ENCODE data around the gene HSD17B2.

HSD17B2 gene

DNA sequence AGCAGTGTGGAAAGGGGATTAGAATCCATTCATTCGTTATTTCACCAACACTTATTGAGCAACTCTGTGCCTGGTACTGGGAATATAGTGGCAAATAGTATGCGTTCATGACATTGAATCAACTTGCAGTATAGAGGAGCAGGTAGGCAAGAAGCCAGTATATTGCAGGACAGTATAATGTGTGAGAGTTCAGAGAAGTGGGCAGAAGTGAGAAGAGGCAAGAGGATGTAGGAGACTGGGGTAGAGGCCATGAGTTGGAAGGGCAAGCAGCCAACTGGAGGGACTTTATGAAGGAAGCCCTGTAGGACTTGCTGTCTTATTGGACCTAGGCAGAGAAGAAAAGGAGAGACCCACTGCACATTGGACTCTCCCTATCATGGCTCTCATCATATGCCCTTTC, 12.3 kb downstream of the HSD17B2 start:
- no peak for DNase-seq (ENCODE audit: low read depth in 2 of 3, low spot score in 1 of 3)

DNA sequence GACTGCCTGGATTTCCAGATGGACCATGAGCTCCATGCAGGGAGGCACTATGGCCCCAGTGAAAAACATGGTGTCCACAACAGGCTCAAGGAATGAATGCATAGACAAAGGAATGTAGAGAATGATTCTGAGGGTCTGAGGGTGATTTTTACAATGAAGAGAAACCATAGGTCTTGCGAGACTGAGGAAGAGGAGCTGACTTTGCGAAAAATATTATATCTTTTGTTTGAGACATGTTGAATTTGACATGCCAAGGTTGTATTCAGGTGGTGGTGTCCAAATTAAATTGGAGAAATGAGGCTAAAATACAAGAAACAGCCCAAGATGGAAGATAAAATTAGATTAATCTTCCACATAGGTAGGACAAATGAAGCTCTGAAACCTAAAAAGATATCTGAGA, 12.7 kb downstream of the HSD17B2 start:
- no peak for DNase-seq (ENCODE audit: low read depth in 2 of 3, low spot score in 1 of 3)

DNA sequence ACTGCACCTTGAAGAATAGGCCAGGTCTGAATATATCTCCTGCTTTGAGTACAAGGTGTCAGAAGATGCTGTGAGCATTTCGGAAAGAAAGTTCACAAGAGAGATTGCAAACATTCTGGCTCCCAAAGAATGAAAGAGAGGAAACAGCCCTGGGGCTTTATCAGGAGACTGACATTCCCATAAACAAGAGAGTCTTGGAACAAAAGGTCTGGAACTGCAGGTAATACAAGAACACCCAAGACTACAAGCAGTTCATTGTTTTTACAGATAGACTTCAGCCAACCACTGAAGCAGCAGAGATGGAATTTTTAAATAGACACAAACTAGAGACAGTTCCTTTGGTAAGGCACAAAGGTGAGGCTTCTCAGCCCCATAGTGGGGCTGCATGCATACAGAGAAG, 14.4 kb downstream of the HSD17B2 start:
- DNase-seq (ENCODE audit: low read depth in 2 of 3, low spot score in 1 of 3): no peak

DNA sequence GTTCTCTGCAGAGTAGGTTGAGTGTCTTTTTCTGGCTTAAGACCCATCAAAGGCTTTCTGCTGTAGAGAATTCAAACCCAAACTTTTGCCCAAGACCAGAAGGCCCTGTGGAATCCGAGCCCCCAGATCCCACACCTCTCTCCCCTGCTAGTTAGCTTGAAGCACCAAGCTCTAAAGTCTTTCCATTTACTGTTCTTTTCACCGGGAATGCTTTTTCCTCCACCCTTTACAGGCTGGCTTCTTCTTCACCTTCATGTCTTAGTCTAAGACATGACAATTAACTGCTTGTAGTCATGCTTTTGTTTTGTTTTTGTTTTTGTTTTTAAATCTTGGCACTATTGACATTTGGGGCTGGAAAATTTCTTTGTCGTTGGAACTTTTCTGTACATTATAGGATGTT, 15.5 kb downstream of the HSD17B2 start:
- no peak for DNase-seq (ENCODE audit: low read depth in 2 of 3, low spot score in 1 of 3)

- DNase-seq (ENCODE audit: low read depth in 2 of 3, low spot score in 1 of 3): no peak
Measured at GRCh38 chr16:82050909-82051357, 15.9 kb downstream of the HSD17B2 start.

DNA sequence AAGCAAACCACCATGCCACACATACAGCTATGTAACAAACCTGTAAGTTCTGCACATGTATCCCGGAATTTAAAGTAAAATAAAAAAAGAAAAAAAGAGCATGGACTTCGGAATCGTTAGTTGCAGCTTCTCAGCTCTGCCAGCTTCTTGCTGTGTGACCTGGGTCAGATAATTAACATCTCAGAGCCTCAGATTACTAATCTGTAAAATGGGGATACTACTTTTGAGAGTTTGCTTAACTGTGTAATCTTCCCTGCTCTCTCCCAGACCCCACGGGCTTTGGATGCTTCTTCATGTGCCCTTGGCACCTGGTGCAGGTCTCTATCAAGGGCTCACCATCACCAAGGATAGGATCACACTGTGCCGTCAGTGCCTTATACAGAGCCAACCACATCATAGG, 16.6 kb downstream of the HSD17B2 start:
- no peak for DNase-seq (ENCODE audit: low read depth in 2 of 3, low spot score in 1 of 3)

DNA sequence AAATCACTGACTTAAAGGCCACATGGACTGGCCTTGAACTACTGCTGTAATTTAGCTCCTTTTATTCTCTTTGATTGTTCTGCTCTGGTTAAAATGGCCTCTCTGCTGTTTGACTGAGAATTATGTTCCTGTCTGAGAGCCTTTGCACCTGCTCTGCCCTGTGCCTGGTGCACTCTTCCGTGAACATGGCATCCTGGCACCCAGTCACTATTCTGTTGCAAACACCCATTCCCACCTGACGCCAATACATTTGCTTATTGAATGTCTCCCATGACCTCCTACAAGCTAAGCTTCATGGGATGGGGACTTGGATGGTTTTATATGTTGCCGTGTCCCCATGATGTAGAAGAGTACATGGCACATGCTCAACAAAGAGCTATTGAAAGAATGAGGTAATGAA, 20.1 kb downstream of the HSD17B2 start:
- no peak for DNase-seq (ENCODE audit: low read depth in 2 of 3, low spot score in 1 of 3)

- no peak for DNase-seq (ENCODE audit: low read depth in 2 of 3, low spot score in 1 of 3)
Measured at GRCh38 chr16:82055728-82056549, 20.9 kb downstream of the HSD17B2 start.

- DNase-seq (ENCODE audit: low read depth in 2 of 3, low spot score in 1 of 3): no peak
Measured at GRCh38 chr16:82056550-82056896, 21.5 kb downstream of the HSD17B2 start.

DNA sequence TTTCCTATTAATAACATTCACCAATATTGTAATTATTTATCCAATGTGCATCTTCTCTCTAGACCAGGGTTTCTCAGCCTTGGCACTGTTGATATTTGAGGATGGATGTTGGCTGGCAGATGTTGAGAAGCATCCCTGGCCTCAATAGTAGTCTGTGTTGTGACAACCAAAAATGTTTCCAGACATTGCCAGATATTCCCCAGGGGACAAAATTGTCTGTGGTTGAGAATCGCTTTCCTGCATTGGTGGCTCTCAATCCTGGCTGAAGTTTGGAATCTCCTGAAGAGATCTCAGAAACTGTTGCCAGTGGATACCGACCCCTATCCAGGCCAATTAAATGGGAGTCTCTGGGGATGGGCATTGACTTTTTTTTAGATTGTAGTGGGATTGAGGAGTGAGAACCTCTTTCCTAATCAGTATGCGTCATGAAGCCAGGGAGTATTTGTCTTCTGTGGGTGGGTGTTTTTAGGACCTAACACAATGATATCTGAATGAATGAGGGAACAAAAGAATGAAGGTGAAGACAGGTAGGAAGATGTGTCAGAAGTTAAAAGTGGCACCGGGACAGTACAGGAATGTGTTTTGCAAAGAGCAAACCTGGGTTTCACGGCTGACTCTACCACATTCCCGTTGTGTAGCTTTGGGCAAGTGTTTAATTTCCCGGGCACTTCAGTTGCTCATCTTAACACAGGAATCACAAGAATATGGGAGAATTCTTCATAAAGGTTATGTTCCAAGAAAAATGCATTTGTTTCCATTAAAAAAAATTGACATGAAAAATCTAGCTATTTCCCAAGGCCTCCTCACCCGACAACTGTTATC, 24.3 kb downstream of the HSD17B2 start:
- no peak for DNase-seq (ENCODE audit: low read depth in 2 of 3, low spot score in 1 of 3)

- DNase-seq (ENCODE audit: low read depth in 2 of 3, low spot score in 1 of 3): no peak
Measured at GRCh38 chr16:82059983-82060421, 24.9 kb downstream of the HSD17B2 start.

DNA sequence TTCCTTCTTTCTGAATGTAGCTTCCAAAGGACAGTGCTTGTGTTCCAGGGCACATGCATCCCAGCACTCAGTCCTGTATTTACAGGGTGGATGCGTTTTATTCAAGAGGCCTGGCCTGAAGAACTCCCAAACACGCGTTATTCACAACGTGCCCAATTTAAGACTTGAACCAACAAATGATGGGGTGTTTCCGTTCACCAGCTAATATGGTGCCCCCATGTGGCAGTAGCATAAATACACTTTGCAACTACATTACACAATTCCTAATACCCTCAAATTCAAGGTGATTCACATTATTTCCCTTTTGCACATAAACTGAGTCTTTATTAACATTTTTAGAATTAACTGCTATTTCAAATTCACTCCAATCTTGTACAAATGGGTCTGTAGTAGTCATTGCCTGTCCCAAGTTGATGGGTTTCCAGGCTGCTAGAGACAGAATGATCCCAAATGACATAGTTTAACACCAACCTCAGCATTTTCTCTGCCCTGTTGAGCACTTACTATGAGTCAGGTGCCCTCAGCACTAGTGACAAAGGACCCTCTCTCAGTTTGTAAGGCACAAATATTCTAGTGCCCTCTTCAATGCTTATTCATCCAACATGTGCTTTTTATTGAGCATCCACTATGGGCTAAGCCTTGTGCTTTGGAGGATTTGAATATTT, 26.9 kb downstream of the HSD17B2 start:
- no peak for DNase-seq (ENCODE audit: low read depth in 2 of 3, low spot score in 1 of 3)

GRCh38 chr16:82062645-82063058, 27.6 kb downstream of the HSD17B2 start:
- DNase-seq (ENCODE audit: low read depth in 2 of 3, low spot score in 1 of 3): no peak

GRCh38 chr16:82063456-82064082, 28.5 kb downstream of the HSD17B2 start:
- no peak for DNase-seq (ENCODE audit: low read depth in 2 of 3, low spot score in 1 of 3)

DNA sequence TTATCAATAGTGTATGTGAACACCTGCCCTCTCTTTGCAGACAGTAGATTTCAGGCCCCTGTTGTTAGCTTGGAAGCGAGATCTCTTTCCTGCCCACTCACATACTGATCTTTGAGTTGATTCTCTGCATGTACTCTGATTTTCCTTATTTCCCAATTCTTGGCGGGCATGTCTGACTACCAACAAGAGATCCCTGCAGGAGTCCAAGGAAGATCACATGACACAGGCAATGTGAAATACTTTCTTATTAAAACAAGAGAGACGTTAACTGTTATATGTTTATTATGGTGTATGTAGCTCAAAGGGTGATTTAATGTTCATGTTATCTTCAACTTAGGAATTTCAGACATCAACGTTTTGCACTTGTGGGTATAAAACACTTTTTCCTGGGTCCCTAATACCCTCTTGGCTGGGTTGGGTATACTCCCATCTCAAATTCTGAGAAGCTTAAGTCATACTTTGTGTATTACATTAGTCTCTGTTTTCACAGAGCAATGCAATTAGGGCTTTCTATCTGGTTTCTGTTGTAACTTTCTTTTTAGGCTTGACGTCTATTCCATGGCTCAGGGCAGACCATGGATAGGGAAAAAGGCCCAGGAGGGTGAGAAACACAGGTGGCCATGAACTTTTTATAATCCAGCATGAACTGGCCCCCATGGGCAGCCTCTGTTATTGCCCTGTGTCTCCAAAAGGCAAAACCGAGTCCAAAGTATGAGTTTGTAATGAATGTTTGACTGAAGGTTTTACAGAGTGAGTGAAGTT, 32.2 kb downstream of the HSD17B2 start:
- no peak for DNase-seq (ENCODE audit: low read depth in 2 of 3, low spot score in 1 of 3)

DNA sequence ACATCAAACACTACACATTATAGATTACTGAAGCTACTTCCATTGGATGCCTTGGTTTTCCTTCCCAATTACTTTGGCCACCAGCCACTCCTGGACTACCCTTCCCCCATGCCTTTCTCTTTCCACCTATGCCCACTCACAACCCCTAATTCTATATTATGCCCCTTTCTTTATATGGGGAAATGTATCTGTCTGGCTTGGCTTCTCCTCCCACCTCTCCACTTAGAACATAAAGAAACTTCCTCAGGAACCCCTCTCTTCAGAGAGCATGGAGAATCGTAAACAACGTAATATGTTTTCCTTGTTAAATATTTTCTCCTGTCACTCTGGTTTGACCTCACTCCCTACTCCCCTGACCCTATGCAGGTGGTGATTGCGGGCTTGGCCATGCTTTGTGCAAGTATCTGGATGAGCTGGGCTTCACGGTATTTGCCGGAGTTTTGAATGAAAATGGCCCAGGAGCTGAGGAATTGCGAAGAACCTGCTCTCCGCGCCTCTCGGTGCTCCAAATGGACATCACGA, 32.8 kb downstream of the HSD17B2 start:
- DNase-seq (ENCODE audit: low read depth in 2 of 3, low spot score in 1 of 3): no peak

DNA sequence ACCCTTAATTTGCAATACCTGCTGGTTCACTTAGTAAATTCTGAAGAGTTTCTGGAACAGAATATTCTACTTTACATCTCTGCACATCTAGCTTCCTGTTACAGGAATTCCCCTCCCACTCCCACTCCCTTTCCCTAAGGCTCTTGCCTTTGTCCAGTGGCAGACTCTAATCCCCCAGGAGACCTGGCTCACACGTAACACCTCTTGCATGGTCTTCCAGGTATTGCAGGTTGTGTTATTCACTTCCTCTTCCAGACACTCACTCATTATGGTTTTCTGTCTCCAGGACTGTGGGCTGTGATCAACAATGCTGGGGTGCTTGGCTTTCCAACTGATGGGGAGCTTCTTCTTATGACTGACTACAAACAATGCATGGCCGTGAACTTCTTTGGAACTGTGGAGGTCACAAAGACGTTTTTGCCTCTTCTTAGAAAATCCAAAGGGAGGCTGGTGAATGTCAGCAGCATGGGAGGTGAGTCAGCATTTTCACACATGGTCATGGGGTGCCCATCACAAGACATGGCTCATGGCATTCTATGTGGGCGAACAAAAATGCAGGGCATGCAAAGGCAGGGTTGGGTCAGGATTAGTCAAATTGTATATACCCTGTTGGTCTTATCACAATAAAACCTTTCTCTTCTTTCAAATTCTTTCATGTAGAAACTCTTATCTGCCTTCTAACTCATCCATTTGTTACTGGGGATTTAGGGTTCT, 35.8 kb downstream of the HSD17B2 start:
- no peak for DNase-seq (ENCODE audit: low read depth in 2 of 3, low spot score in 1 of 3)

DNA sequence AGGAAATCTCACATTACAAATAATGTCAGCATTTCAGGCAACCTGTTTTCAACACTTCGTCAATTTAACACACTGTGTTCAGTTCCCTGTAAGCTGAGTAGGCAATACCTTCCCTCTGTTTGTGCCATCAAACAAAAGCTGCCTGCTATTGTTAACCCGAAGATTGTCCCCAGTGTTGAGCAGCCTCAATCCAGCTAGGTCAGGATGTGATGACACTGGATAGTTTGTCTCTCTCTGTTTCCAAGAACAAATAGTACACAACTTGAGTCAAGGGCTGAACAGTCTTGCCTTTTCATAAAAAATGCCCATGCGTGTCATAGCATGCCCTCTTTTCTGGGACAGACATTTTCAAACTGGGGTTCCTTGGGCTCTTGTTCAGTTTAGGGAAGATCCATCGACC, 36.4 kb downstream of the HSD17B2 start:
- no peak for DNase-seq (ENCODE audit: low read depth in 2 of 3, low spot score in 1 of 3)

DNA sequence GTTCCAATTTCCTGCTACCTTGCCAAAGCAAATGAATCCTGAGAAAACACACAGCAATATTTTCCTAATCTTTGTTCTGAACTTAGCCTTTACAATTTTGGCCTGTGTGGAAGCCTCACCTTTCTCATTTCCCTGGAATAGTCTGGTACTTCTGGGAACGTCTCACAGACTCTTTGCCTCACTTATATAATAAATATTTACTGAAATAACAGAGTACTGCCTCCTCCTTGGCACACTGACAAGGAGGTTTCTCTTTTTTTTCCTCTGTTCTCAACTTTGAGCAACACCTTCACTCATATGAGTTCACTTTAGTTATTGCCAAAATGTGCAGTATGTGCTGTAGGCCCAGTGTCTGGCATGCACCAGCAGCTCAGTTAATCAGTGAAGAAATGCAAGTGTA, 37.3 kb downstream of the HSD17B2 start:
- no peak for DNase-seq (ENCODE audit: low read depth in 2 of 3, low spot score in 1 of 3)
